HUES64 (cell line): ENCODE results near the gene TSPAN3.

Source experiments
- H3K27ac ChIP-seq: 2 replicates; pipeline ENCODE4 v1.7.0; 2013; ENCODE audit warnings: low read depth, low read length, inconsistent platforms
- H3K27me3 ChIP-seq: 2 replicates; pipeline ENCODE4 v1.6.1; 2013; ENCODE audit warnings: mild to moderate bottlenecking, low read length; ENCODE audit not compliant: insufficient read depth
- H3K36me3 ChIP-seq: 2 replicates; pipeline ENCODE4 v1.6.1; 2013; ENCODE audit warnings: mild to moderate bottlenecking, low read length; ENCODE audit not compliant: insufficient read depth
- H3K4me1 ChIP-seq: 2 replicates; pipeline ENCODE4 v1.6.1; 2013; ENCODE audit warnings: mild to moderate bottlenecking, low read length, moderate library complexity; ENCODE audit not compliant: insufficient read depth
- H3K4me3 ChIP-seq: 2 replicates; pipeline ENCODE4 v1.5.1; 2013; ENCODE audit warnings: mild to moderate bottlenecking, low read length, moderate library complexity
- H3K9ac ChIP-seq: 2 replicates; pipeline ENCODE4 v1.6.1; 2013; ENCODE audit warnings: mild to moderate bottlenecking, low read depth, low read length
- H3K9me3 ChIP-seq: 2 replicates; pipeline ENCODE4 v1.6.1; 2013; ENCODE audit warnings: low read depth, low read length; ENCODE audit not compliant: insufficient read depth
- WGBS: fragments of 150-250, 120-280 bp; methylation state at CpG from one replicate; pipeline ENCODE4 v1.1.7; 2013; ENCODE audit warnings: missing lambda C conversion rate; 5-methylcytosine and 5-hydroxymethylcytosine counted together

TSPAN3 gene

GRCh38 chr15:77084436-77084835, 13.5 kb upstream of the TSPAN3 start:
- Histone ChIP-seq H3K4me1 (no peaks in the 10 kb centered on the region), H3K36me3 (no peaks in the 10 kb centered on the region), H3K27ac (no peak overlapping the region), H3K9me3 (no peaks in the 10 kb centered on the region), H3K4me3 (no peak overlapping the region), H3K27me3 (no peaks in the 10 kb centered on the region), H3K9ac (no peak overlapping the region)
- 92% methylated on average over 8 of the region's 8 CpGs for WGBS

DNA sequence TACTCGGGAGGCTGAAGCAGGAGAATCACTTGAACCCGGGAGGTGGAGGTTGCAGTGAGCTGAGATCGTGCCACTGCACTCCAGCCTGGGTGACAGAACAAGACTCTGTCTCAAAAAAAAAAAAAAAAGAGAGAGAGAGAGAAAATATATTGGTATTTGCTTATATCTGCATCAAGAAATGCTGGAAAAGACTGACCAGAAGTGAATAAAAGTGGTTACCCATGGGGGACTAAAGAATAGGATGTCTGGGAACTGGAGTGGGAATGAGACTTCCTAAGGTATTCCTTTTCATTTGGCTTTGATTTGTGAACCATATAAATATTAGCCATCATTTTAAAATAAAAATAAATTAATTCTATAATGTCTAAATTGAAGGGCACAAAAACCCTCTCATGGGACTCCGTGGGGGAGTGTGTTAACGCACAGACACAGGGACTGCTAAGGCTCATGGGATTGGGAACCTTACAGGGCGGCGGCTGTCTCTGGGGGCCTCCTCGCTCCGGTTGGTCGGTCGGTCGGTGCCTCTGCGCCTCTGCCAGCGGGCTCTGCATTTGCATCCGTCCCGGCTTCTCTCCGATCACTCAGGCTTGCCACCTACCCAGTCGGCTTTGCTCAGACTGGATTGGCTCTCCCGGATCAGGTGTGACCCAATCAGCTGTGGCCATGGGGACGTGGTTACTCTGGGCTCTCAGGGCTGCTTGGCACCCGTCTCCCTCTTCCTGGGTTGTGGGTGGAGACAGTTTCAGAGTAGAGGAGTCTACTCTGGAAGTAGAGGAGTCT, 12.7 kb upstream of the TSPAN3 start:
- WGBS, result 26% methylated on average over 21 of the region's 21 CpGs
- H3K36me3 ChIP-seq, result no peaks in the 10 kb centered on the region
- no peaks in the 10 kb centered on the region for H3K27me3 ChIP-seq
- no peak overlapping the region for H3K27ac ChIP-seq
- no peaks in the 10 kb centered on the region for H3K9me3 ChIP-seq
- no peak overlapping the region for H3K9ac ChIP-seq
- peak overlapping the region; percentile 29 for H3K4me3 ChIP-seq
- no peaks in the 10 kb centered on the region for H3K4me1 ChIP-seq

- no peak overlapping the region for H3K27ac ChIP-seq
- H3K4me3 ChIP-seq, result no peak overlapping the region
- no peak overlapping the region for H3K9ac ChIP-seq
- H3K9me3 ChIP-seq, result no peaks in the 10 kb centered on the region
- no peaks in the 10 kb centered on the region for H3K27me3 ChIP-seq
- no peaks in the 10 kb centered on the region for H3K36me3 ChIP-seq
- WGBS, result 89% methylated on average over 5 of the region's 5 CpGs
- H3K4me1 ChIP-seq, result no peaks in the 10 kb centered on the region
Measured at GRCh38 chr15:77081971-77082370, 11.1 kb upstream of the TSPAN3 start.

DNA sequence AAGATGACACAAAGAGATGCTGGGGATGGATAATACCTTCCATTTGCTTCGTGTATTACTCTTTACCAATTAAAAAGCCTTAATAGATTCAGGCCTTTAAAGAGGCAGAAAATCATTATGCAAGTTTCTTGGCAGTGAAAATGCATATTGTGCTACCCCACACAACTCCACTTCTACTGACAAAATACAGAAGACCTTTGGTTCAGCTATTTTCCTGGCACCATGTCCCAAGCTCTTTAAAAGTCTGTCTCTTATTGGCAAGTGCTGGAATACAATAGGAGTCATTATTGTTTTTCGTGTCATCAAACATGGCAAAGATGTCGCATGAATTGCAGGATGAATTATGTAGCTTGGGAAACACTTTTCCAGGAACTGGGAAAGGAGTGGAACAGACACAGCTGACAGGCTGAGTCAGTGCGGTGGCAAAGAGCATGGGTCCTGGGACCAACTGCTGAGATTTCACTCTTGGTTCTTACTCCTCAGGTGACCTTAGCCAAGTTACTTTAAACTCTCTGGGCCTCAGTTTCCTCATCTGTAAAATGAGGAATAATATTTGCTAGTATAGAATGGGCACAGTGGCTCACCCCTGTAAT, 5.5 kb upstream of the TSPAN3 start:
- WGBS, result 89% methylated on average over 4 of the region's 4 CpGs
- H3K4me3 ChIP-seq, result no peak overlapping the region
- no peak overlapping the region for H3K9ac ChIP-seq
- no peaks in the 10 kb centered on the region for H3K36me3 ChIP-seq
- no peaks in the 10 kb centered on the region for H3K27me3 ChIP-seq
- H3K9me3 ChIP-seq, result no peaks in the 10 kb centered on the region
- H3K4me1 ChIP-seq, result peaks cover under 1% of the 10 kb centered on the region
- H3K27ac ChIP-seq, result no peak overlapping the region

DNA sequence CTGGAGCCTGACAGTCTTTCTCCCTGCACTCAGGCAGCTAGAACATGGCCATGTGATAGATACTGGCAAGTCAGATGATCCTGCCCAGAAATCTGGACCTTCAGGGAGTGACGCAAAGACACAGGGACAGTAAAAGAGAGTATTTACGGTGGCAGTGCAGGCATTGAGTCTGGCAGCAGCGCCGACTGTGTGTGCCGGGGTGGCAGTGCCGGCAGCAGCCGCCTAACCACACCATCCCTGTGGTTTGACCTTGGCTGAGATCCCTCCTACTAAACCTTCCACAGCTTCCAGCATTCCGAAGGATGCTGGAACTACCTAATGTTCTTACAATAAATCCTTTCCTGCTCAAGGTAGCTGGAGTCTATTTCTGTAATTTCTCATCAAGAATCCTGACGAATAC, 4.6 kb upstream of the TSPAN3 start:
- H3K9me3 ChIP-seq, result no peaks in the 10 kb centered on the region
- no peaks in the 10 kb centered on the region for H3K27me3 ChIP-seq
- WGBS, result 92% methylated on average over 8 of the region's 9 CpGs
- no peak overlapping the region for H3K27ac ChIP-seq
- H3K4me3 ChIP-seq, result no peak overlapping the region
- no peak overlapping the region for H3K9ac ChIP-seq
- no peaks in the 10 kb centered on the region for H3K36me3 ChIP-seq
- peaks cover 4% of the 10 kb centered on the region for H3K4me1 ChIP-seq

- H3K9me3 ChIP-seq, result no peaks in the 10 kb centered on the region
- H3K4me3 ChIP-seq, result no peak overlapping the region
- no peak overlapping the region for H3K27ac ChIP-seq
- no peak overlapping the region for H3K9ac ChIP-seq
- 84% methylated on average over 2 of the region's 2 CpGs for WGBS
- peaks cover 7% of the 10 kb centered on the region for H3K27me3 ChIP-seq
- H3K36me3 ChIP-seq, result no peaks in the 10 kb centered on the region
- H3K4me1 ChIP-seq, result peaks cover 13% of the 10 kb centered on the region
Measured at GRCh38 chr15:77074350-77074749, 3.4 kb upstream of the TSPAN3 start.

- Histone ChIP-seq H3K9me3 (no peaks in the 10 kb centered on the region), H3K9ac (peak overlapping the region; percentile 95), H3K36me3 (peaks cover 7% of the 10 kb centered on the region; the same call in 1 of the 2 replicates), H3K4me3 (peak overlapping the region; percentile 92), H3K4me1 (peaks cover 14% of the 10 kb centered on the region), H3K27me3 (peaks cover 7% of the 10 kb centered on the region), H3K27ac (no peak overlapping the region)
- 91% methylated on average over 15 of the region's 15 CpGs for WGBS
Measured at GRCh38 chr15:77071305-77072223, 655 bp upstream of the TSPAN3 start.

DNA sequence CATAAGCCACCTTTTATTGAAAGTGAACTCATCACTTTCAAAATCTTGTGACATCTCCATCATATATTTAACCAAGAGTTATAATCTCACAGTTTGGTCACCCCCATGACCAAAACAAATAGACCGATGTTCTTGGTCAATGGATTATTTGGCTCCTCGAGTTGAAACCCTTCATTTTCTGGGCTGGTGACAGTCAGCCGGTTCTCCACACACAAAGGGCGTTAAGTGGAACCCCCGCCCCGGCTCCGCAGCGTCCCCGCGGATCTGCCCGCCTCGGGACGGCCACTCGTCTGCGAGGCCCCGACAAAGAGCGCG, 772 bp downstream of the TSPAN3 start:
- Histone ChIP-seq H3K27ac (no peak overlapping the region), H3K27me3 (peaks cover 7% of the 10 kb centered on the region), H3K36me3 (peaks cover 7% of the 10 kb centered on the region; the same call in 1 of the 2 replicates), H3K4me1 (peaks cover 14% of the 10 kb centered on the region), H3K9ac (peak overlapping the region; percentile 95), H3K4me3 (peak overlapping the region; percentile 92), H3K9me3 (no peaks in the 10 kb centered on the region)
- WGBS, result 2% methylated on average over 18 of the region's 18 CpGs

DNA sequence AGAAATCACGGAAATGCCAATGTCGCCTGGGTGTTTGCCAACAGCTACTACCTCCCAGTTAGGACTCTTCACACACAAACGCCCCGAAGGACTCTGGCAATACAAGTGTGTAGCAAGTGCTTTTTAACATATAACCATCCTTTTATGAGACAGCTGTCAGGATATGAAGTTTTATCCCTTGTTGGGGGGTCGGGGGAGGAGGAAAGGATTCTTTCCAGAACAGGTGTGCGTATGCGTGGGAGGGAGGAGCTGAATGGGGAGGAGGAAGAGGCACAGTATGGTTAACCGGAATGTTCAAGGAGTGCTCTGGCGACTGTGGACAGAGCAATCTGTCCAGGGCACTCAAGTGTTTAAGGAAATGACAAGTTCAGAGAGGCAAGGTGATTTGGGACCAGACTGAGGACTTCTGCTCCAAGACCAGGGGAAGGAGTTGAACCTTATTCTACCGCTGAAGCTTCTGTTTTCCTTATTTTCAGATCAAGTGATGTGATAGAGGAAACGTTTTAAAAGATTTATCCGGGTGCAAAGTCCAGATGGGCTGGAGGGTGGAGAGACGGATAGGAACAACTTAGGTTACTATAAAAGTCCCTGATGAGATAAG, 1.3 kb downstream of the TSPAN3 start:
- peak overlapping the region; percentile 92 for H3K4me3 ChIP-seq
- H3K27me3 ChIP-seq, result peaks cover 7% of the 10 kb centered on the region
- no peaks in the 10 kb centered on the region for H3K9me3 ChIP-seq
- peaks cover 15% of the 10 kb centered on the region for H3K4me1 ChIP-seq
- peak overlapping the region; percentile 95; the same call in 1 of the 2 replicates for H3K9ac ChIP-seq
- no peak overlapping the region for H3K27ac ChIP-seq
- 58% methylated on average over 13 of the region's 13 CpGs for WGBS
- peaks cover 7% of the 10 kb centered on the region; the same call in 1 of the 2 replicates for H3K36me3 ChIP-seq

- H3K9ac ChIP-seq, result no peak overlapping the region
- peaks cover 7% of the 10 kb centered on the region; the same call in 1 of the 2 replicates for H3K36me3 ChIP-seq
- no peak overlapping the region for H3K27ac ChIP-seq
- no peaks in the 10 kb centered on the region for H3K9me3 ChIP-seq
- 98% methylated on average over 7 of the region's 7 CpGs for WGBS
- H3K4me1 ChIP-seq, result peaks cover 25% of the 10 kb centered on the region
- H3K27me3 ChIP-seq, result peaks cover 7% of the 10 kb centered on the region
- H3K4me3 ChIP-seq, result no peak overlapping the region
Measured at GRCh38 chr15:77068633-77069032, 2.3 kb downstream of the TSPAN3 start.
